HepG2 (cell line): ENCODE results near the gene ABHD4. TPM values are rescaled to one million over a fixed set of nuclear protein-coding genes. Genes with fewer than 3 reads are reported as not detected.
A peak's percentile ranks its signal among the peaks of the same experiment; 100 is the strongest.

Experiments used
- BCL6 ChIP-seq: IDR thresholded peaks from 2 replicates; pipeline ENCODE4 v1.6.1; 2016; ENCODE audit warnings: missing genetic modification reagents, missing compliant biosample characterization
- GABPB1 ChIP-seq: IDR thresholded peaks from 2 replicates; pipeline ENCODE4 v1.6.1; 2016; ENCODE audit warnings: mild to moderate bottlenecking, missing genetic modification reagents, moderate library complexity, missing compliant biosample characterization
- GMEB1 ChIP-seq: sonication (generic); formaldehyde crosslinking; IDR thresholded peaks from 2 replicates; pipeline ENCODE4 v1.5.1; 2020; ENCODE audit warnings: missing genetic modification reagents, mild to moderate bottlenecking, borderline replicate concordance
- LBX2 ChIP-seq: sonication (generic); formaldehyde crosslinking; IDR thresholded peaks from 2 replicates; pipeline ENCODE4 v1.5.0; 2020; ENCODE audit warnings: missing genetic modification reagents, mild to moderate bottlenecking, borderline replicate concordance
- MZF1 ChIP-seq: sonication (generic); formaldehyde crosslinking; IDR thresholded peaks from 2 replicates; pipeline ENCODE4 v1.8.1; 2023; ENCODE audit warnings: mild to moderate bottlenecking, missing genetic modification reagents, borderline replicate concordance
- NONO ChIP-seq, 2 experiments: fragments of 450-650 bp in 1 of 2; sonication (generic) in 1 of 2; formaldehyde crosslinking in 1 of 2; IDR thresholded peaks in 1 of 2; conservative IDR thresholded peaks in 1 of 2; 2 replicates each; pipeline versions ENCODE4 v1.6.1 to v1.8.0; 2017 to 2022; ENCODE audit warnings: mild to moderate bottlenecking in 1 of 2, missing genetic modification reagents in 1 of 2, moderate library complexity in 1 of 2
- PAXIP1 ChIP-seq: sonication (generic); formaldehyde crosslinking; conservative IDR thresholded peaks from 2 replicates; pipeline ENCODE4 v1.4.0; 2020; ENCODE audit warnings: mild to moderate bottlenecking, missing genetic modification reagents, moderate library complexity
- RXRA ChIP-seq: sonication (generic); formaldehyde crosslinking; IDR thresholded peaks from 2 replicates; pipeline ENCODE4 v1.5.1; 2020; ENCODE audit warnings: missing genetic modification reagents
- SNAI1 ChIP-seq: sonication (generic); formaldehyde crosslinking; IDR thresholded peaks from 2 replicates; pipeline ENCODE4 v1.5.0; 2020; ENCODE audit warnings: mild to moderate bottlenecking, missing genetic modification reagents, borderline replicate concordance
- SOX6 ChIP-seq, 2 experiments: fragments of 450-650 bp in 1 of 2; sonication (generic) in 1 of 2; formaldehyde crosslinking in 1 of 2; IDR thresholded peaks; 2 replicates each; pipeline versions ENCODE4 v1.4.0 to v1.6.1; 2017 to 2020; ENCODE audit warnings: antibody characterized with exemption in 1 of 2, mild to moderate bottlenecking in 1 of 2, missing genetic modification reagents in 1 of 2
- USF2 ChIP-seq, 2 experiments: sonication (generic) in 1 of 2; formaldehyde crosslinking in 1 of 2; IDR thresholded peaks; 2 replicates each; pipeline versions ENCODE4 v1.5.1 to v1.6.1; 2011 to 2020; ENCODE audit warnings: borderline replicate concordance in 1 of 2, low read depth in 1 of 2, low read length in 1 of 2, mild to moderate bottlenecking in 1 of 2, missing genetic modification reagents in 1 of 2, moderate library complexity in 1 of 2
- ZFYVE20 ChIP-seq: sonication (generic); formaldehyde crosslinking; IDR thresholded peaks from 2 replicates; pipeline ENCODE4 v1.8.0; 2023; ENCODE audit warnings: low read depth, mild to moderate bottlenecking, moderate library complexity, missing genetic modification reagents, borderline replicate concordance
- ZNF263 ChIP-seq: sonication (generic); formaldehyde crosslinking; IDR thresholded peaks from 2 replicates; pipeline ENCODE4 v1.4.0; 2020; ENCODE audit warnings: missing genetic modification reagents
- ZNF367 ChIP-seq: sonication (generic); formaldehyde crosslinking; IDR thresholded peaks from 2 replicates; pipeline ENCODE4 v1.4.0; 2020; ENCODE audit warnings: missing genetic modification reagents, borderline replicate concordance
- ZNF563 ChIP-seq: sonication (generic); formaldehyde crosslinking; IDR thresholded peaks from 2 replicates; pipeline ENCODE4 v1.8.0; 2022; ENCODE audit warnings: mild to moderate bottlenecking, moderate library complexity, missing genetic modification reagents
- ZNF780A ChIP-seq: sonication (generic); formaldehyde crosslinking; IDR thresholded peaks from 2 replicates; pipeline ENCODE4 v1.8.0; 2022; ENCODE audit warnings: mild to moderate bottlenecking, missing genetic modification reagents, moderate library complexity
- ZNF781 ChIP-seq: sonication (generic); formaldehyde crosslinking; IDR thresholded peaks from 2 replicates; pipeline ENCODE4 v1.5.1; 2020; ENCODE audit warnings: borderline replicate concordance, mild to moderate bottlenecking, missing genetic modification reagents; ENCODE audit errors: not compliant biosample characterization
- polyA plus RNA-seq, 8 experiments: library from polyadenylated mRNA; depleted of rRNA in 3 of 8; stranded (reverse) in 7 of 8; unstranded in 1 of 8; fragments of >200 nt; fragmentation: Illumina TruSeq in 4 of 8; extraction: Trizol in 4 of 8; gene quantifications; 2 replicates each; pipeline versions ENCODE4 v1.2.1 to v1.2.3, GENCODE V29; 2011 to 2016; ENCODE audit warnings: low read depth in 4 of 8, missing spikeins in 1 of 8, mixed read lengths in 1 of 8; ENCODE audit not compliant: insufficient read depth in 1 of 8
- total RNA-seq, 5 experiments: library from RNA; depleted of rRNA; stranded (reverse); fragments of >200 nt; fragmentation: Illumina TruSeq; extraction: Trizol; gene quantifications; 2 replicates each; pipeline ENCODE4 v1.2.3, GENCODE V29; 2016; ENCODE audit warnings: low read depth in 1 of 5

The ABHD4 gene
- total and polyA plus RNA-seq, 2 of the 13 experiments (the other 11 are each of a cell fraction or from before 2014, with no cell fraction given): 16.1 to 47.5 TPM

- TF ChIP-seq ZNF781 (CRISPR knock-in tag) (no peak), SNAI1 (CRISPR knock-in tag) (no peak), NONO (IDR thresholded peaks at IDR 0.05) (no peak), NONO (CRISPR knock-in tag; conservative IDR thresholded peaks at IDR 0.05) (no peak), ZNF563 (CRISPR knock-in tag) (0 out of 2 replicates have a peak, but pooled peaks have one; percentile 37), ZNF263 (CRISPR knock-in tag) (peak; percentile 62; the same call in 1 of the 2 replicates), ZNF367 (CRISPR knock-in tag) (no peak), MZF1 (CRISPR knock-in tag) (no peak), SOX6 (IDR thresholded peaks at IDR 0.05) (no peak), SOX6 (CRISPR knock-in tag; IDR thresholded peaks at IDR 0.05) (no peak), RXRA (CRISPR knock-in tag) (no peak), BCL6 (CRISPR knock-in tag) (no peak), GABPB1 (CRISPR knock-in tag) (no peak), LBX2 (CRISPR knock-in tag) (no peak), USF2 (IDR thresholded peaks at IDR 0.05; ENCODE audit: low read depth, low read length) (no peak), USF2 (CRISPR knock-in tag; IDR thresholded peaks at IDR 0.05; ENCODE audit: borderline replicate concordance) (no peak), ZFYVE20 (no peak), ZNF780A (CRISPR knock-in tag) (no peak), GMEB1 (CRISPR knock-in tag) (no peak), PAXIP1 (CRISPR knock-in tag) (no peak)
These were observed 36.2 kb upstream of the ABHD4 start (continued) for GRCh38 chr14:22561661-22562579.
